Subcutaneous adipose tissue (tissue), 4 donors: ENCODE data around the gene CSF1R. TPM values are rescaled to one million over a fixed set of nuclear protein-coding genes. Genes with fewer than 3 reads are reported as not detected.

Experiments
- CTCF ChIP-seq: fragments of 450-650 bp; IDR thresholded peaks from one replicate; pipeline ENCODE4 v1.5.1; 2016; ENCODE audit warnings: low read depth, mild to moderate bottlenecking, control low read depth, antibody characterized with exemption, moderate library complexity
- total RNA-seq, 4 donors: library from RNA; depleted of rRNA; stranded (reverse); fragments of >200 nt; gene quantifications; one replicate each; pipeline ENCODE4 v1.1.0, GENCODE V29; 2016

The CSF1R gene
- total RNA-seq, 4 donors from 2014 or later, result 35.2 to 152 (median 79.7) TPM

GRCh38 chr5:150120617-150121447, 34.5 kb upstream of the CSF1R start:
- TF ChIP-seq CTCF, result no peak

- no peak for TF ChIP-seq CTCF
These were observed 33.7 kb upstream of the CSF1R start for GRCh38 chr5:150120062-150120441.

GRCh38 chr5:150119421-150120061, 33.2 kb upstream of the CSF1R start:
- TF ChIP-seq CTCF, result no peak

- no peak for TF ChIP-seq CTCF
These were observed 32.3 kb upstream of the CSF1R start for GRCh38 chr5:150118561-150119229.

GRCh38 chr5:150117945-150118560, 31.7 kb upstream of the CSF1R start:
- TF ChIP-seq CTCF, result no peak

- no peak for TF ChIP-seq CTCF
These were observed 30.5 kb upstream of the CSF1R start for GRCh38 chr5:150116667-150117400.
